Nasal cavity respiratory epithelium epithelial cell of viscerocranial mucosa (primary cell): ENCODE measurements around the gene TSPAN2. TPM values are rescaled to one million over a fixed set of nuclear protein-coding genes. Genes with fewer than 3 reads are reported as not detected.

ENCODE experiments used
- total RNA-seq: library from RNA; depleted of rRNA; stranded (reverse); fragments of >200 nt; gene quantifications from 2 replicates; pipeline ENCODE4 v1.2.3, GENCODE V29; 2014

The TSPAN2 gene
- 2.6 TPM in 1 of 2 replicates, not detected in the other for total RNA-seq

GRCh38 chr1:115089420-115090185, at the start of gene TSPAN2:
TSPAN2 (minus strand) TSS chr1:115089503; CDS start chr1:115089432, 71 bp downstream.

GRCh38 chr1:115029526-115029925, 59.8 kb downstream of the TSPAN2 start, which contains the start of gene TSHB:
TSHB (plus strand) TSS chr1:115029826; CDS start chr1:115033363, 3,537 bp downstream.

Other genes with a start within 250 kb of the TSPAN2 start
- not detected in 2 replicates for gene SYCP1, start 234.6 kb downstream of the TSPAN2 start, total RNA-seq
- gene TSHB, start 59.7 kb downstream of the TSPAN2 start, total RNA-seq: not detected in 2 replicates
- gene NGF, start 248.7 kb upstream of the TSPAN2 start, total RNA-seq: 4.3 and 10.3 TPM in 2 replicates